GM21526 (cell line): Measurements from ENCODE around the gene ENAH.

Source experiments
- ATAC-seq: cut with Tn5 transposase; IDR thresholded peaks from one replicate; pipeline ENCODE4 v1.9.1; 2021; ENCODE audit warnings: moderate library complexity; ENCODE audit not compliant: unreplicated experiment, low FRiP score

The ENAH gene

GRCh38 chr1:225462714-225463574 lies 190.0 kb downstream of the ENAH start:
- ATAC-seq: no peak

- no peak for ATAC-seq
Measured at GRCh38 chr1:225462429-225462713, 190.6 kb downstream of the ENAH start.

GRCh38 chr1:225461533-225462428 lies 191.1 kb downstream of the ENAH start:
- no peak for ATAC-seq

GRCh38 chr1:225460737-225461532 lies 192.0 kb downstream of the ENAH start:
- no peak for ATAC-seq

GRCh38 chr1:225460021-225460736 lies 192.7 kb downstream of the ENAH start:
- no peak for ATAC-seq

GRCh38 chr1:225458222-225458631 lies 194.7 kb downstream of the ENAH start:
- ATAC-seq: no peak

GRCh38 chr1:225454733-225455132 lies 198.2 kb downstream of the ENAH start:
- ATAC-seq: no peak

GRCh38 chr1:225453797-225454648 lies 198.9 kb downstream of the ENAH start:
- no peak for ATAC-seq

GRCh38 chr1:225451840-225452515 lies 200.9 kb downstream of the ENAH start:
- ATAC-seq: no peak

- ATAC-seq: no peak
Measured at GRCh38 chr1:225451340-225451739, 201.6 kb downstream of the ENAH start.

- no peak for ATAC-seq
Measured at GRCh38 chr1:225450491-225451191, 202.3 kb downstream of the ENAH start.

- no peak for ATAC-seq
Measured at GRCh38 chr1:225449774-225450173, 203.1 kb downstream of the ENAH start.

GRCh38 chr1:225449261-225449660 lies 203.7 kb downstream of the ENAH start:
- no peak for ATAC-seq

GRCh38 chr1:225448146-225448805 lies 204.6 kb downstream of the ENAH start:
- no peak for ATAC-seq

- no peak for ATAC-seq
Measured at GRCh38 chr1:225447650-225448089, 205.3 kb downstream of the ENAH start.

- ATAC-seq: no peak
Measured at GRCh38 chr1:225446981-225447615, 205.8 kb downstream of the ENAH start.

GRCh38 chr1:225446595-225446960 lies 206.3 kb downstream of the ENAH start:
- no peak for ATAC-seq
